GM21367 (cell line): ENCODE results near the gene ATG7.

Source experiments
- ATAC-seq: cut with Tn5 transposase; IDR thresholded peaks from one replicate; pipeline ENCODE4 v1.9.1; 2021; ENCODE audit not compliant: unreplicated experiment

ATG7 gene

GRCh38 chr3:11271986-11272904 is at the start of gene ATG7:
Gene ATG7 (plus strand): TSS chr3:11272397. CDS start chr3:11298696, 26,299 bp downstream.
- peak; percentile 94 for ATAC-seq

GRCh38 chr3:11224010-11224409 is 48.2 kb upstream of the ATG7 start:
- ATAC-seq = no peak

- no peak for ATAC-seq
Observed at GRCh38 chr3:11224870-11225229, 47.3 kb upstream of the ATG7 start.

GRCh38 chr3:11226042-11226370 is 46.2 kb upstream of the ATG7 start:
- ATAC-seq = no peak

- ATAC-seq = no peak
Observed at GRCh38 chr3:11228041-11228440, 44.2 kb upstream of the ATG7 start.

GRCh38 chr3:11230125-11230524 is 42.1 kb upstream of the ATG7 start:
- ATAC-seq = no peak

GRCh38 chr3:11230832-11231231 is 41.4 kb upstream of the ATG7 start:
- no peak for ATAC-seq

GRCh38 chr3:11235385-11235784 is 36.8 kb upstream of the ATG7 start:
- ATAC-seq = no peak

- ATAC-seq = no peak
Observed at GRCh38 chr3:11236588-11237461, 35.4 kb upstream of the ATG7 start.

- ATAC-seq = no peak
Observed at GRCh38 chr3:11238060-11238459, 34.1 kb upstream of the ATG7 start.

- ATAC-seq = no peak
Observed at GRCh38 chr3:11238880-11239279, 33.3 kb upstream of the ATG7 start.

GRCh38 chr3:11239796-11240195 is 32.4 kb upstream of the ATG7 start:
- no peak for ATAC-seq

GRCh38 chr3:11240496-11240895 is 31.7 kb upstream of the ATG7 start:
- no peak for ATAC-seq

GRCh38 chr3:11244121-11244677 is 28.0 kb upstream of the ATG7 start:
- no peak for ATAC-seq

GRCh38 chr3:11245276-11245675 is 26.9 kb upstream of the ATG7 start:
- no peak for ATAC-seq

- ATAC-seq = no peak
Observed at GRCh38 chr3:11245827-11246662, 26.2 kb upstream of the ATG7 start.

GRCh38 chr3:11246663-11246970 is 25.6 kb upstream of the ATG7 start:
- ATAC-seq = no peak

GRCh38 chr3:11247362-11247761 is 24.8 kb upstream of the ATG7 start:
- ATAC-seq = no peak

GRCh38 chr3:11248596-11248995 is 23.6 kb upstream of the ATG7 start:
- ATAC-seq = no peak

- no peak for ATAC-seq
Observed at GRCh38 chr3:11250902-11251806, 21.0 kb upstream of the ATG7 start.
